ENCODE results near the gene OSER1. TPM values are rescaled to one million over a fixed set of nuclear protein-coding genes. Genes with fewer than 3 reads are reported as not detected.

OSER1 gene
- polyA plus RNA-seq, 4 donors: 24.0 to 57.8 (median 51.3) TPM

GRCh38 chr20:44160133-44160532, 50.4 kb downstream of the OSER1 start:
- no peak overlapping the region for H3K27ac ChIP-seq (ENCODE audit: low read depth in 1 of 3, low read length in 2 of 3)

GRCh38 chr20:44159711-44160110, 50.9 kb downstream of the OSER1 start:
- Histone ChIP-seq H3K27ac (ENCODE audit: low read depth in 1 of 3, low read length in 2 of 3) (no peak overlapping the region), H3K36me3 (ENCODE audit: control insufficient read depth in 3 of 3, insufficient read depth in 2 of 3, low read depth in 1 of 3, low read length in 3 of 3) (no peaks in the 10 kb centered on the region), H3K4me1 (ENCODE audit: control insufficient read depth in 3 of 3, insufficient read depth in 2 of 3, low read depth in 1 of 3, low read length in 2 of 3) (no peaks in the 10 kb centered on the region), H3K4me3 (ENCODE audit: low read depth in 1 of 3, low read length in 3 of 3) (no peak overlapping the region), H3K9me3 (ENCODE audit: control insufficient read depth in 2 of 2, insufficient read depth in 1 of 2, low read depth in 1 of 2, low read length in 1 of 2) (no peaks in the 10 kb centered on the region), H3K27me3 (ENCODE audit: control insufficient read depth in 3 of 3, insufficient read depth in 3 of 3, low read length in 3 of 3) (peaks cover 0 to 11% (median 2%) of the 10 kb centered on the region in 3 donors)
- no peak for FAIRE-seq
- DNase-seq: no peak
- WGBS, 3 donors: 78 to 91% (median 84%) methylated on average over 50 of the region's 50 CpGs

More at GRCh38 chr20:44160133-44160532, 50.4 kb downstream of the OSER1 start:
- no peaks in the 10 kb centered on the region for H3K36me3 ChIP-seq (ENCODE audit: control insufficient read depth in 3 of 3, insufficient read depth in 2 of 3, low read depth in 1 of 3, low read length in 3 of 3)
- H3K4me1 ChIP-seq (ENCODE audit: control insufficient read depth in 3 of 3, insufficient read depth in 2 of 3, low read depth in 1 of 3, low read length in 2 of 3): no peaks in the 10 kb centered on the region
- no peak for DNase-seq
- H3K9me3 ChIP-seq (ENCODE audit: control insufficient read depth in 2 of 2, insufficient read depth in 1 of 2, low read depth in 1 of 2, low read length in 1 of 2): no peaks in the 10 kb centered on the region
- H3K4me3 ChIP-seq (ENCODE audit: low read depth in 1 of 3, low read length in 3 of 3): no peak overlapping the region
- H3K27me3 ChIP-seq (ENCODE audit: control insufficient read depth in 3 of 3, insufficient read depth in 3 of 3, low read length in 3 of 3): peaks cover 0 to 11% (median 2%) of the 10 kb centered on the region in 3 donors
- 66 to 79% (median 76%) methylated on average over 51 to 56 of the region's 56 CpGs for WGBS, 3 donors
- no peak for FAIRE-seq

GRCh38 chr20:44159125-44159524, 51.4 kb downstream of the OSER1 start:
- FAIRE-seq: no peak
- 84 to 100% (median 97%) methylated on average over 2 of the region's 2 CpGs for WGBS, 3 donors

GRCh38 chr20:44157061-44157460, 53.5 kb downstream of the OSER1 start:
- Histone ChIP-seq H3K4me1 (ENCODE audit: control insufficient read depth in 3 of 3, insufficient read depth in 2 of 3, low read depth in 1 of 3, low read length in 2 of 3) (no peaks in the 10 kb centered on the region), H3K9me3 (ENCODE audit: control insufficient read depth in 2 of 2, insufficient read depth in 1 of 2, low read depth in 1 of 2, low read length in 1 of 2) (no peaks in the 10 kb centered on the region), H3K27ac (ENCODE audit: low read depth in 1 of 3, low read length in 2 of 3) (no peak overlapping the region), H3K36me3 (ENCODE audit: control insufficient read depth in 3 of 3, insufficient read depth in 2 of 3, low read depth in 1 of 3, low read length in 3 of 3) (no peaks in the 10 kb centered on the region), H3K4me3 (ENCODE audit: low read depth in 1 of 3, low read length in 3 of 3) (no peak overlapping the region), H3K27me3 (ENCODE audit: control insufficient read depth in 3 of 3, insufficient read depth in 3 of 3, low read length in 3 of 3) (peaks cover 0 to 8% (median 2%) of the 10 kb centered on the region in 3 donors)
- no peak for DNase-seq
- 93 to 98% (median 97%) methylated on average over 5 of the region's 5 CpGs for WGBS, 3 donors
- FAIRE-seq: no peak

More at GRCh38 chr20:44159125-44159524, 51.4 kb downstream of the OSER1 start:
- H3K27me3 ChIP-seq (ENCODE audit: control insufficient read depth in 3 of 3, insufficient read depth in 3 of 3, low read length in 3 of 3): peaks cover 0 to 11% (median 2%) of the 10 kb centered on the region in 3 donors
- H3K9me3 ChIP-seq (ENCODE audit: control insufficient read depth in 2 of 2, insufficient read depth in 1 of 2, low read depth in 1 of 2, low read length in 1 of 2): no peaks in the 10 kb centered on the region
- no peak for DNase-seq
- no peaks in the 10 kb centered on the region for H3K36me3 ChIP-seq (ENCODE audit: control insufficient read depth in 3 of 3, insufficient read depth in 2 of 3, low read depth in 1 of 3, low read length in 3 of 3)
- no peak overlapping the region for H3K27ac ChIP-seq (ENCODE audit: low read depth in 1 of 3, low read length in 2 of 3)
- H3K4me3 ChIP-seq (ENCODE audit: low read depth in 1 of 3, low read length in 3 of 3): no peak overlapping the region
- no peaks in the 10 kb centered on the region for H3K4me1 ChIP-seq (ENCODE audit: control insufficient read depth in 3 of 3, insufficient read depth in 2 of 3, low read depth in 1 of 3, low read length in 2 of 3)

- Histone ChIP-seq H3K36me3 (ENCODE audit: control insufficient read depth in 3 of 3, insufficient read depth in 2 of 3, low read depth in 1 of 3, low read length in 3 of 3) (peaks cover 0 to 3% (median 0%) of the 10 kb centered on the region in 3 donors), H3K9me3 (ENCODE audit: control insufficient read depth in 2 of 2, insufficient read depth in 1 of 2, low read depth in 1 of 2, low read length in 1 of 2) (no peaks in the 10 kb centered on the region), H3K4me1 (ENCODE audit: control insufficient read depth in 3 of 3, insufficient read depth in 2 of 3, low read depth in 1 of 3, low read length in 2 of 3) (no peaks in the 10 kb centered on the region), H3K27me3 (ENCODE audit: control insufficient read depth in 3 of 3, insufficient read depth in 3 of 3, low read length in 3 of 3) (peaks cover 0 to 8% (median under 1%) of the 10 kb centered on the region in 3 donors), H3K27ac (ENCODE audit: low read depth in 1 of 3, low read length in 2 of 3) (peak overlapping the region in 2 of 3 donors; percentile 17 to 61), H3K4me3 (ENCODE audit: low read depth in 1 of 3, low read length in 3 of 3) (no peak overlapping the region)
- WGBS, 3 donors: 55 to 57% (median 56%) methylated on average over 7 of the region's 7 CpGs
- FAIRE-seq (no peak), DNase-seq (no peak)
Observed at GRCh38 chr20:44154521-44155001, 56.0 kb downstream of the OSER1 start.

- FAIRE-seq: no peak
- DNase-seq: no peak
- WGBS, 3 donors: 48 to 65% (median 58%) methylated on average over 6 of the region's 6 CpGs
Observed at GRCh38 chr20:44153636-44154043, 56.9 kb downstream of the OSER1 start.

GRCh38 chr20:44151621-44152416, 58.8 kb downstream of the OSER1 start:
- Histone ChIP-seq H3K4me3 (ENCODE audit: low read depth in 1 of 3, low read length in 3 of 3) (no peak overlapping the region), H3K36me3 (ENCODE audit: control insufficient read depth in 3 of 3, insufficient read depth in 2 of 3, low read depth in 1 of 3, low read length in 3 of 3) (peaks cover 0 to 3% (median 0%) of the 10 kb centered on the region in 3 donors), H3K9me3 (ENCODE audit: control insufficient read depth in 2 of 2, insufficient read depth in 1 of 2, low read depth in 1 of 2, low read length in 1 of 2) (no peaks in the 10 kb centered on the region), H3K27ac (ENCODE audit: low read depth in 1 of 3, low read length in 2 of 3) (no peak overlapping the region), H3K4me1 (ENCODE audit: control insufficient read depth in 3 of 3, insufficient read depth in 2 of 3, low read depth in 1 of 3, low read length in 2 of 3) (no peaks in the 10 kb centered on the region), H3K27me3 (ENCODE audit: control insufficient read depth in 3 of 3, insufficient read depth in 3 of 3, low read length in 3 of 3) (no peaks in the 10 kb centered on the region)
- 67 to 82% (median 76%) methylated on average over 14 of the region's 14 CpGs for WGBS, 3 donors
- FAIRE-seq: no peak
- DNase-seq: no peak

More at GRCh38 chr20:44153636-44154043, 56.9 kb downstream of the OSER1 start:
- Histone ChIP-seq H3K9me3 (ENCODE audit: control insufficient read depth in 2 of 2, insufficient read depth in 1 of 2, low read depth in 1 of 2, low read length in 1 of 2) (no peaks in the 10 kb centered on the region), H3K4me1 (ENCODE audit: control insufficient read depth in 3 of 3, insufficient read depth in 2 of 3, low read depth in 1 of 3, low read length in 2 of 3) (no peaks in the 10 kb centered on the region), H3K27me3 (ENCODE audit: control insufficient read depth in 3 of 3, insufficient read depth in 3 of 3, low read length in 3 of 3) (peaks cover 0 to 4% (median 0%) of the 10 kb centered on the region in 3 donors), H3K27ac (ENCODE audit: low read depth in 1 of 3, low read length in 2 of 3) (peak overlapping the region in 2 of 3 donors; percentile 40 to 82), H3K4me3 (ENCODE audit: low read depth in 1 of 3, low read length in 3 of 3) (no peak overlapping the region), H3K36me3 (ENCODE audit: control insufficient read depth in 3 of 3, insufficient read depth in 2 of 3, low read depth in 1 of 3, low read length in 3 of 3) (peaks cover 0 to 3% (median 0%) of the 10 kb centered on the region in 3 donors)

- H3K27me3 ChIP-seq (ENCODE audit: control insufficient read depth in 3 of 3, insufficient read depth in 3 of 3, low read length in 3 of 3): no peaks in the 10 kb centered on the region
- H3K4me1 ChIP-seq (ENCODE audit: control insufficient read depth in 3 of 3, insufficient read depth in 2 of 3, low read depth in 1 of 3, low read length in 2 of 3): no peaks in the 10 kb centered on the region
- H3K27ac ChIP-seq (ENCODE audit: low read depth in 1 of 3, low read length in 2 of 3): no peak overlapping the region
- FAIRE-seq: no peak
- H3K4me3 ChIP-seq (ENCODE audit: low read depth in 1 of 3, low read length in 3 of 3): no peak overlapping the region
- 55 to 63% (median 60%) methylated on average over 4 of the region's 4 CpGs for WGBS, 3 donors
- no peaks in the 10 kb centered on the region for H3K9me3 ChIP-seq (ENCODE audit: control insufficient read depth in 2 of 2, insufficient read depth in 1 of 2, low read depth in 1 of 2, low read length in 1 of 2)
- H3K36me3 ChIP-seq (ENCODE audit: control insufficient read depth in 3 of 3, insufficient read depth in 2 of 3, low read depth in 1 of 3, low read length in 3 of 3): peaks cover 0 to 6% (median 0%) of the 10 kb centered on the region in 3 donors
- no peak for DNase-seq
Observed at GRCh38 chr20:44146272-44146671, 64.3 kb downstream of the OSER1 start.

Data from small intestine (tissue), 7 donors.